Stimulated activated naive CD4-positive, alpha-beta T cell treated with Interleukin-2 at 50 U/mL for 16 hours (primary cell): ENCODE results near the gene KRT1.

ENCODE experiments used
- DNase-seq: peaks from one replicate; lab custom pipeline; 2025; lab: John Stamatoyannopoulos, UW

Gene KRT1

GRCh38 chr12:52634266-52635056 is 45.7 kb downstream of the KRT1 start:
- no peak for DNase-seq

DNA sequence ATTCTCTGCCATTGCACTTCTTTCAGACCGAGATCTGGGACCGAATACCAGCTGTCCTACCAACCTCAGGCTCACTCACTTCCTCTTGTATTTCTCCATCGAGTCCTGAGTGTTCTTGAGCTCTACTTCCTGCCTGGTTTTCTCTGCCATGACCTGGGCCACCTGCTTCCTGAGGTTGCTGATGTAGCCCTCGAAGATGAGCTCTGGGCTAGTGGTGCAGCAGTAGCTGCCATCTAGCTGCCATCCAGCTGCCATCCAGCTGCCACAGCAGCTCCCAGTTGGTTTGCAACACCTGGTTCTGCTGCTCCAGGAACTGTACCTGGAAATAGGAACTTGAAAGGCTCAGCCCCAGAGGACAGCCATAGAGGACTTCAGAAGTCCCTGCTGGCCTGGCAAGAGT is 46.8 kb downstream of the KRT1 start:
- DNase-seq: no peak

DNA sequence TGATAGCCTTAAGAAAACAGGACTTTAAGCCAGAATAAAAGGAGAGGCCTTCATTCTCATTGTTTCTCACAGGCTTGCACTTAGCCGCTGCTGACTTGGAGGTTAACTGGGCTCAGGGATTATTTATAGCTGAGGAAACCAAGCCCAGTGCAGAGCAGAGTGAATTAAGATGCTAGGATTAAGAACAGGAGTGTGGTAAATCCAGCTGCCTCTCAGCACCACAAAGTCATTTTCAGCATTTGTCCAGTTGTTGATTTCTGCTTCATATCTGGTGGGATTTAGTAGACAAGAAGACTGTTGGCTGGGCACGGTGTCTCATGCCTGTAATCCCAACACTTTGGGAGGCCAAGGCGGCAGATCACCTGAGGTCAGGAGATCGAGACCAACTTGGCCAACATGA is 47.6 kb downstream of the KRT1 start:
- no peak for DNase-seq

GRCh38 chr12:52631676-52632459 is 48.3 kb downstream of the KRT1 start:
- DNase-seq: no peak

GRCh38 chr12:52631264-52631663 is 48.9 kb downstream of the KRT1 start:
- no peak for DNase-seq

- no peak for DNase-seq
These were observed 49.5 kb downstream of the KRT1 start for GRCh38 chr12:52630599-52631200.

DNA sequence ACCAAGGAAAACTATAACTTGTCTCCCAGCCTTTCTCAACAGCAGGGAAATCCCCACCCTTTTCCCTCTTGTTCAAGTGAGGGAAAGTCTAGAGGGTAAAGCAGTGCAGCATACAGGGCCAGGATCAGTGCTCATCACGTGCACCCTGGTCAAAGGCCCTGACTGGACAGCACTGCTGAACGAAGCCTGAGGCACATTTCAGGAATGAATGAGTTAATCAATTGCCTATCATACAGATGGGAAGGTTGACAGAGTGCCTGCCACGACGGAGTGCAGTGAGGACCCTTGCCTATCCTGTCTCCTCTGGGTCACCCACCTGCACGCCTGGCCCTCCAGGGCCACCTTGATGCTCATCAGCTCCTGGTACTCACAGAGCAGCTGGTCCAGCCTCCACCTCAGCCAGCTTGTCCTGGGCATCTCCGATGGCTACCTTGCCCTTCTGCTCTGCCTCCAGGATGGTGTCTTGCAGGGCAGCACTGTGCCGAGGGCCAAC is 50.2 kb downstream of the KRT1 start:
- no peak for DNase-seq

DNA sequence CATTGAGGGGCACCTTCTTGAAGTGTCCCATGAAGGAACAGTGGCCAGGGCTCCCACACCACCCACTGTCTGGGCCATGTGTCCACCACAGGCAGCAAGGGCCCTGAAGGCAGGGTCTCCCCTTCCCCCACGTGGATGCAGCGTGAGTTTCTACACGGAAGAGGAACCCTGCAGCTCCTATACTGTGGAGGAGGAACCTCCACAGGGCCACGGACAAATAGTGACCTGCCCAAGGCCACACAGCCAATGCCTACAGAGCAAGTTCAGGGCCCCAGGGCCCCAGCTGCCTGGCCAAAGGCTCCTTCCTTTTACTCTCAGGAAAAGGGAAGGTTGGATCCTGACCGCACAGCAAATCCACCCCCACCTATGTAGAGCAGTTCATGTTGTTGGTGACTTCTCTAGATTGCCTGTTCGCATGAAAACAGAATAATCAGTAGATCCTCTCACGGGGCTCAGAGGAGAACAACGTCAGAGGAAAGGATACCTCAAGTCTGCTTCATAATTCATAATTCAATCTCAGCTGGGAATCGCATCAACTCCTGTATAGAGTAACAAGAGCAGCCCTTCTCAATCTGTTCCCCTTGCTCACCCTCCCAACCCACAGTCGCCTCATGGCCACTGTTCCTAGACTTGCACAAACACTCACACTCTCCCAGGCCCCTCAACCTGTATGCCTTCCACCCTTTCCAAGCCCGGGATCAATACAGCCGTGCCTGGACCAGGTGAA is 50.8 kb downstream of the KRT1 start:
- no peak for DNase-seq

DNA sequence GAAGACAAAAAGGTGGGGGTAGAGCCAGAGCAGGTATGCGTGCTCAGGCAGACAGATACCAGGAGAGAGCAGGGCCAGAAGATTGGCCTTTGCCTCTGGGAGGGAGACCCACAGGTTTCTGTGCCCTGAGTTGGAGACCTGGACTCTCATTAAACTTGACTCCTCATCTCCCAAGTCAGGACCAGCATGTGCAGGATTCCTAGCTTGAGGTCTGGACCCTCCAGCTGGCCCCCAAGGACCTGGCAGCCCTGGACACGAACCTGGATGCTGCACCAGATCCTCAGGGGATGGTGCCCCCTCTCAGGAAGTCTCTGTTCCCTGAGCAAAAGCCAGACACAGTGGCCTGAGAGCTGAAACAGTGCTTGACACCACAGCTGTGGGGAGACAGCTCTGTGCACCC is 51.4 kb downstream of the KRT1 start:
- no peak for DNase-seq

DNA sequence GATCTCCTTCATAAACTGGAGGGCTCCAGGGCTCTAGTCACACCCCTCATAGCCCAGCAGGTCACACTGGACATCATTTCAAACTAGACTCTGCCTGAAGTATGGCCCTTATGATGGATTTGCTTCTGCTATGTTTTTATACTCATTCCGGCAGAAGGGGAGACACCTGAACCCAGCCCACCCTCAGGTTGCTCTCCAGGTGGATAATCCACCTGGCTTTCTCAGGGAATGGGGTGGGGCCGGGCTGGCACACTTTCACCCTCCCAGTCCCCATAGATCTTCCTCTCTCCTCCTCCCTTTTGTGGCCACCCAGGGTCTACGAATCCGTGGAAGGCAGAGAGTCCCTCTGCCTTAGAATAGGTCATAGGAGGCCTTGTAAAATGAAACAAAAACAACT is 52.1 kb downstream of the KRT1 start:
- no peak for DNase-seq

DNA sequence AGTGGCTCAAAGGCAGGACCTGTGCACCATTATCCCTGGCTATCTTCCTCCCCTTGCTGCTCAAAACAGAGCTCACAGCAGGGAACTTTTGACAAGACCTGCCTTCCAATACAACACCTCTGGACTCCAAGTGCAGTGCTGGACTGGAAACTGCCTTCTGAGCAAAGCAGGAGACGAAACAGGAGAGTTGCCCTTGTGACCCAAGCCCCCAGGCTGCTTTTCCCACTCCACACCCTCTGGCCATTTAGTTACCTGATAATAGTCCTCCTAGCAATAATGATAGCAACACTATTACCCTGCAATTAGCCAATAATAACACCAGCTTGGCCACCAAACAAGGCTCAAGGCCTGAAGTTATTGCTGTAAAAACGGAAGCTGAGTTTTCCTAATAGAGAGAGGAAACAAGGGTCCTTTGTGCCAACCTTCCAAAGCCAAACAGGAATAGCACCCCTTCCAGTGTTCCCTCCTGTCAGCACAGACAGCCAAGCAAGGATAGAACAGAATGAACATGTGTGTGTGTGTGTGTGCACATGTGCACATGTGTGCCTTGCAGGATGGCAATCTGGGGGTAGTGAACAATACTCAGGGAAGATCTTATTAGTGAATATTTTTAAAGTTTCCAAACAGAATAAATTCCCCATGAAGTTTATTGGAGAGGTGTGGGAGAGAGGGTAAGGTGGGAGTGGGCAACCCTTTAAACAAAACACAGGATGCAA is 52.7 kb downstream of the KRT1 start:
- no peak for DNase-seq
